LNCAP (cell line): ENCODE data around the gene OGFR.

Experiments used
- CTCF ChIP-seq: fragments of 450-650 bp; IDR thresholded peaks from 2 replicates; pipeline ENCODE4 v1.5.1; 2017; ENCODE audit warnings: mild to moderate bottlenecking

Gene OGFR

GRCh38 chr20:62771396-62772102, 33.1 kb upstream of the OGFR start:
- TF ChIP-seq CTCF, result no peak

GRCh38 chr20:62772103-62772611, 32.5 kb upstream of the OGFR start:
- no peak for TF ChIP-seq CTCF

GRCh38 chr20:62772619-62772989, 32.0 kb upstream of the OGFR start:
- TF ChIP-seq CTCF, result no peak

GRCh38 chr20:62772990-62773844, 31.4 kb upstream of the OGFR start:
- TF ChIP-seq CTCF, result no peak

- TF ChIP-seq CTCF, result no peak
Measured at GRCh38 chr20:62773845-62774714, 30.6 kb upstream of the OGFR start.

- no peak for TF ChIP-seq CTCF
Measured at GRCh38 chr20:62774762-62775161, 29.9 kb upstream of the OGFR start.

- TF ChIP-seq CTCF, result no peak
Measured at GRCh38 chr20:62775206-62775605, 29.4 kb upstream of the OGFR start.
